GM23248 (cell line): Measurements from ENCODE around the gene GPR162.

Source experiments
- EZH2 ChIP-seq: fragments of 200-600 bp; sonication (generic); IDR thresholded peaks from 2 replicates; pipeline ENCODE4 v1.6.1; 2018; ENCODE audit warnings: antibody characterized with exemption, mild to moderate bottlenecking; ENCODE audit not compliant: insufficient read depth, poor library complexity, severe bottlenecking
- EZH2phosphoT487 ChIP-seq: fragments of 200-600 bp; sonication (generic); IDR thresholded peaks from 2 replicates; pipeline ENCODE4 v1.6.1; 2018; ENCODE audit warnings: antibody characterized with exemption, moderate library complexity, mild to moderate bottlenecking, low read depth; ENCODE audit not compliant: insufficient read depth

GRCh38 chr12:6823182-6824084 lies 1.8 kb downstream of the GPR162 start:
- no peak for TF ChIP-seq EZH2phosphoT487
- no peak for TF ChIP-seq EZH2
